AG09319 (cell line): ENCODE measurements around the gene IQGAP2.
"Not testable (repeated sequence)": the region's sequence is repeated elsewhere in the genome, so short reads cannot be mapped to it uniquely, and the experiment has no call there.

Source experiments
- DNase-seq: peaks from one replicate; pipeline ENCODE4 v3.0.0-alpha.2; 2010; ENCODE audit warnings: low read depth; ENCODE audit errors: extremely low read depth
- CTCF ChIP-seq: IDR thresholded peaks from 2 replicates; pipeline ENCODE4 v1.5.1; 2011; ENCODE audit warnings: low read depth, mild to moderate bottlenecking, inconsistent platforms, low read length, moderate library complexity

Gene IQGAP2

GRCh38 chr5:76674330-76675066, 271.4 kb downstream of the IQGAP2 start:
- no peak for DNase-seq
- TF ChIP-seq CTCF = no peak

GRCh38 chr5:76675364-76675763, 272.3 kb downstream of the IQGAP2 start:
- TF ChIP-seq CTCF = no peak
- no peak for DNase-seq

GRCh38 chr5:76677849-76678472, 274.9 kb downstream of the IQGAP2 start:
- DNase-seq = no peak
- no peak for TF ChIP-seq CTCF

GRCh38 chr5:76679231-76679630, 276.1 kb downstream of the IQGAP2 start:
- no peak for TF ChIP-seq CTCF
- DNase-seq = no peak

GRCh38 chr5:76680826-76681225, 277.7 kb downstream of the IQGAP2 start:
- not testable (repeated sequence) for DNase-seq

- no peak for DNase-seq
- no peak for TF ChIP-seq CTCF
Measured at GRCh38 chr5:76681287-76681686, 278.2 kb downstream of the IQGAP2 start.

GRCh38 chr5:76682387-76682786, 279.3 kb downstream of the IQGAP2 start:
- no peak for TF ChIP-seq CTCF
- no peak for DNase-seq
